ENCODE measurements around the gene LASP1NB.
A peak's percentile ranks its signal among the peaks of the same experiment; 100 is the strongest.

LASP1NB gene

GRCh38 chr17:38890410-38890746, 35.0 kb upstream of the LASP1NB start:
- Mint-ChIP-seq H3K27me3 (no peaks in the 10 kb centered on the region), H3K36me3 (ENCODE audit: insufficient read depth) (peaks cover 89% of the 10 kb centered on the region), H3K27ac (peak overlapping the region; percentile 93 to 96), H3K4me3 (peak overlapping the region; percentile 70 to 78), H3K4me1 (ENCODE audit: low read depth in 2 of 2) (peaks cover 76% of the 10 kb centered on the region in 2 donors), H3K9me3 (no peaks in the 10 kb centered on the region)
- ATAC-seq (replicated peaks) (peak; percentile 36), DNase-seq (no peak)

- H3K4me1 Mint-ChIP-seq (ENCODE audit: low read depth in 2 of 2): peaks cover 67 to 73% of the 10 kb centered on the region in 2 donors
- ATAC-seq (replicated peaks) (peak; percentile 41), DNase-seq (no peak)
- peak overlapping the region; percentile 70 to 78 for H3K4me3 Mint-ChIP-seq
- H3K27ac Mint-ChIP-seq: peak overlapping the region; percentile 93 to 96
- no peaks in the 10 kb centered on the region for H3K27me3 Mint-ChIP-seq
- H3K36me3 Mint-ChIP-seq (ENCODE audit: insufficient read depth): peaks cover 88% of the 10 kb centered on the region
- H3K9me3 Mint-ChIP-seq: no peaks in the 10 kb centered on the region
Measured at GRCh38 chr17:38891441-38891840, 34.0 kb upstream of the LASP1NB start.

GRCh38 chr17:38892083-38892482, 33.3 kb upstream of the LASP1NB start:
- Mint-ChIP-seq H3K4me1 (ENCODE audit: low read depth in 2 of 2) (peaks cover 62 to 73% of the 10 kb centered on the region in 2 donors), H3K4me3 (peak overlapping the region; percentile 70 to 78), H3K36me3 (ENCODE audit: insufficient read depth) (peaks cover 89% of the 10 kb centered on the region), H3K27ac (peak overlapping the region; percentile 93 to 96), H3K27me3 (no peaks in the 10 kb centered on the region), H3K9me3 (no peaks in the 10 kb centered on the region)
- no peak for DNase-seq
- peak; percentile 28 for ATAC-seq (replicated peaks)

- Mint-ChIP-seq H3K4me1 (ENCODE audit: low read depth in 2 of 2) (peaks cover 60 to 74% of the 10 kb centered on the region in 2 donors), H3K27ac (peak overlapping the region; percentile 93 to 96), H3K4me3 (peak overlapping the region; percentile 70 to 78)
Measured at GRCh38 chr17:38892620-38893019, 32.8 kb upstream of the LASP1NB start.

GRCh38 chr17:38893113-38893512, 32.3 kb upstream of the LASP1NB start:
- Mint-ChIP-seq H3K36me3 (ENCODE audit: insufficient read depth) (peaks cover 84% of the 10 kb centered on the region), H3K27me3 (no peaks in the 10 kb centered on the region), H3K27ac (peak overlapping the region; percentile 90 to 93), H3K4me1 (ENCODE audit: low read depth in 2 of 2) (peaks cover 63 to 76% of the 10 kb centered on the region in 2 donors), H3K9me3 (no peaks in the 10 kb centered on the region), H3K4me3 (peak overlapping the region; percentile 70 to 78)
- DNase-seq: no peak
- peak; percentile 1 for ATAC-seq (replicated peaks)

More at GRCh38 chr17:38892620-38893019, 32.8 kb upstream of the LASP1NB start:
- Mint-ChIP-seq H3K36me3 (ENCODE audit: insufficient read depth) (peaks cover 86% of the 10 kb centered on the region), H3K27me3 (no peaks in the 10 kb centered on the region), H3K9me3 (no peaks in the 10 kb centered on the region)
- DNase-seq: no peak
- ATAC-seq (replicated peaks): no peak

- Mint-ChIP-seq H3K27ac (peak overlapping the region; percentile 90 to 93), H3K4me1 (ENCODE audit: low read depth in 2 of 2) (peaks cover 66 to 78% of the 10 kb centered on the region in 2 donors), H3K9me3 (no peaks in the 10 kb centered on the region), H3K36me3 (ENCODE audit: insufficient read depth) (peaks cover 85% of the 10 kb centered on the region), H3K4me3 (peak overlapping the region; percentile 63 to 70), H3K27me3 (no peaks in the 10 kb centered on the region)
- DNase-seq (peak in 2 of 3 experiments; percentile 41 to 42), ATAC-seq (replicated peaks) (peak; percentile 64)
Measured at GRCh38 chr17:38893607-38894006, 31.8 kb upstream of the LASP1NB start.

- Mint-ChIP-seq H3K36me3 (ENCODE audit: insufficient read depth) (peaks cover 85% of the 10 kb centered on the region), H3K4me3 (peak overlapping the region; percentile 63 to 70), H3K4me1 (ENCODE audit: low read depth in 2 of 2) (peaks cover 66 to 78% of the 10 kb centered on the region in 2 donors), H3K27ac (peak overlapping the region; percentile 90 to 93), H3K27me3 (no peaks in the 10 kb centered on the region), H3K9me3 (no peaks in the 10 kb centered on the region)
- DNase-seq (no peak), ATAC-seq (replicated peaks) (no peak)
Measured at GRCh38 chr17:38894276-38894675, 31.1 kb upstream of the LASP1NB start.

GRCh38 chr17:38896346-38896954, 29.0 kb upstream of the LASP1NB start:
- peaks cover 67 to 75% of the 10 kb centered on the region in 2 donors for H3K4me1 Mint-ChIP-seq (ENCODE audit: low read depth in 2 of 2)
- peak overlapping the region in 1 of 2 donors; percentile 21 for H3K4me3 Mint-ChIP-seq
- no peaks in the 10 kb centered on the region for H3K27me3 Mint-ChIP-seq
- no peaks in the 10 kb centered on the region for H3K9me3 Mint-ChIP-seq
- ATAC-seq (replicated peaks): no peak
- DNase-seq: no peak
- H3K36me3 Mint-ChIP-seq (ENCODE audit: insufficient read depth): peaks cover 80% of the 10 kb centered on the region
- peak overlapping the region; percentile 90 to 96 for H3K27ac Mint-ChIP-seq

- Mint-ChIP-seq H3K36me3 (ENCODE audit: insufficient read depth) (peaks cover 79% of the 10 kb centered on the region), H3K27ac (peak overlapping the region; percentile 90 to 96), H3K4me1 (ENCODE audit: low read depth in 2 of 2) (peaks cover 61 to 74% of the 10 kb centered on the region in 2 donors), H3K4me3 (peak overlapping the region; percentile 78 to 81), H3K9me3 (no peaks in the 10 kb centered on the region), H3K27me3 (no peaks in the 10 kb centered on the region)
- ATAC-seq (replicated peaks) (no peak), DNase-seq (no peak)
Measured at GRCh38 chr17:38897176-38897575, 28.2 kb upstream of the LASP1NB start.

GRCh38 chr17:38897671-38898290, 27.6 kb upstream of the LASP1NB start:
- DNase-seq (no peak), ATAC-seq (replicated peaks) (no peak)
- no peaks in the 10 kb centered on the region for H3K9me3 Mint-ChIP-seq
- peak overlapping the region; percentile 78 to 81 for H3K4me3 Mint-ChIP-seq
- H3K36me3 Mint-ChIP-seq (ENCODE audit: insufficient read depth): peaks cover 78% of the 10 kb centered on the region
- H3K27ac Mint-ChIP-seq: peak overlapping the region; percentile 90 to 96
- no peaks in the 10 kb centered on the region for H3K27me3 Mint-ChIP-seq
- peaks cover 56 to 72% of the 10 kb centered on the region in 2 donors for H3K4me1 Mint-ChIP-seq (ENCODE audit: low read depth in 2 of 2)

GRCh38 chr17:38898291-38898679, 27.1 kb upstream of the LASP1NB start:
- Mint-ChIP-seq H3K9me3 (no peaks in the 10 kb centered on the region), H3K27ac (peak overlapping the region; percentile 90 to 96), H3K36me3 (ENCODE audit: insufficient read depth) (peaks cover 78% of the 10 kb centered on the region), H3K27me3 (no peaks in the 10 kb centered on the region), H3K4me3 (peak overlapping the region; percentile 78 to 81), H3K4me1 (ENCODE audit: low read depth in 2 of 2) (peaks cover 56 to 72% of the 10 kb centered on the region in 2 donors)
- ATAC-seq (replicated peaks) (peak; percentile 9), DNase-seq (no peak)

- ATAC-seq (replicated peaks) (peak; percentile 74), DNase-seq (peak; percentile 78 to 82 (median 78))
- peaks cover 55 to 70% of the 10 kb centered on the region in 2 donors for H3K4me1 Mint-ChIP-seq (ENCODE audit: low read depth in 2 of 2)
Measured at GRCh38 chr17:38898812-38899348, 26.5 kb upstream of the LASP1NB start.

GRCh38 chr17:38899421-38899820, 26.0 kb upstream of the LASP1NB start:
- no peak for DNase-seq
- Mint-ChIP-seq H3K4me1 (ENCODE audit: low read depth in 2 of 2) (peaks cover 49 to 65% of the 10 kb centered on the region in 2 donors), H3K4me3 (peak overlapping the region; percentile 78 to 81), H3K9me3 (no peaks in the 10 kb centered on the region), H3K27ac (peak overlapping the region; percentile 90 to 96), H3K27me3 (no peaks in the 10 kb centered on the region), H3K36me3 (ENCODE audit: insufficient read depth) (peaks cover 76% of the 10 kb centered on the region)
- no peak for ATAC-seq (replicated peaks)

More at GRCh38 chr17:38898812-38899348, 26.5 kb upstream of the LASP1NB start:
- Mint-ChIP-seq H3K4me3 (peak overlapping the region; percentile 78 to 81), H3K9me3 (no peaks in the 10 kb centered on the region), H3K36me3 (ENCODE audit: insufficient read depth) (peaks cover 76% of the 10 kb centered on the region), H3K27me3 (no peaks in the 10 kb centered on the region), H3K27ac (peak overlapping the region; percentile 90 to 96)
